GM19025 (cell line): Measurements from ENCODE around the gene NELFE.

ENCODE experiments used
- ATAC-seq: cut with Tn5 transposase; IDR thresholded peaks from one replicate; pipeline ENCODE4 v1.9.1; 2021; ENCODE audit warnings: mild to moderate bottlenecking, low read depth, moderate library complexity; ENCODE audit not compliant: unreplicated experiment

NELFE gene

DNA sequence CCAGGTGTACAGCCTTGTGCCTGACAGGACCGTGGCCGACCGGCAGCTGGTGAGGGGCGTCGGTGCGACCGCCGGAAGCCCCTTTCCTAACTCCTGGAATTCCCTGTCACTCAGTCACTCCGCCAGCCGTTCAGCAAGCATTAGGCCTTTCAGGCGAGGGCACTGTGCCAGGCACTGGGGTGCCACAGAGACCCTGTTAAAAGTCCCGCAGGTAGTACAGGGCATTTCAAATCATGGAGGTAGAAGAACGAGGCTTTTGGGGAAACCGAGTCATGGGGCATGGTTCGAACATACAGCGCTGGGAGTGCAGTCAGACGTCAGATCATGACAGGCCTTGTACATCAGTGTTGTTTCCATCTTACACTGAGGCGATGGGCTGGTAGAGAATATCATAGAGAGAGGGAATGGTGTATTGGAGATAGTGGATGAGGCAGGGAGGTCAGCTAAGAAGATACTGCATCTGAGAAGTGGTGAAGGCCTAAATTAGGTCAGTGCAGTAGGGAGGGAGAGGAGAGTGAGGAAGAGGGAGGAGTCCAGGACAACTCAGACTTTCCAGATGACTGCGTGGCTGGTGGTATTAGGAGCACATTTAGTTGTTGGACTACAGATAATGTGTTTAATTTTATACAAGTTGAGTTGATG is 14.1 kb upstream of the NELFE start:
- no peak for ATAC-seq

- ATAC-seq: peak; percentile 90
These were observed 13.4 kb upstream of the NELFE start, which contains the start of gene DXO for GRCh38 chr6:31971993-31972708. TSS of gene DXO (minus strand) at chr6:31972138. CDS start at chr6:31971675, 463 bp downstream.

GRCh38 chr6:31971279-31971992 is 12.7 kb upstream of the NELFE start:
- ATAC-seq: no peak

- no peak for ATAC-seq
These were observed 12.0 kb upstream of the NELFE start for GRCh38 chr6:31970604-31971271.

DNA sequence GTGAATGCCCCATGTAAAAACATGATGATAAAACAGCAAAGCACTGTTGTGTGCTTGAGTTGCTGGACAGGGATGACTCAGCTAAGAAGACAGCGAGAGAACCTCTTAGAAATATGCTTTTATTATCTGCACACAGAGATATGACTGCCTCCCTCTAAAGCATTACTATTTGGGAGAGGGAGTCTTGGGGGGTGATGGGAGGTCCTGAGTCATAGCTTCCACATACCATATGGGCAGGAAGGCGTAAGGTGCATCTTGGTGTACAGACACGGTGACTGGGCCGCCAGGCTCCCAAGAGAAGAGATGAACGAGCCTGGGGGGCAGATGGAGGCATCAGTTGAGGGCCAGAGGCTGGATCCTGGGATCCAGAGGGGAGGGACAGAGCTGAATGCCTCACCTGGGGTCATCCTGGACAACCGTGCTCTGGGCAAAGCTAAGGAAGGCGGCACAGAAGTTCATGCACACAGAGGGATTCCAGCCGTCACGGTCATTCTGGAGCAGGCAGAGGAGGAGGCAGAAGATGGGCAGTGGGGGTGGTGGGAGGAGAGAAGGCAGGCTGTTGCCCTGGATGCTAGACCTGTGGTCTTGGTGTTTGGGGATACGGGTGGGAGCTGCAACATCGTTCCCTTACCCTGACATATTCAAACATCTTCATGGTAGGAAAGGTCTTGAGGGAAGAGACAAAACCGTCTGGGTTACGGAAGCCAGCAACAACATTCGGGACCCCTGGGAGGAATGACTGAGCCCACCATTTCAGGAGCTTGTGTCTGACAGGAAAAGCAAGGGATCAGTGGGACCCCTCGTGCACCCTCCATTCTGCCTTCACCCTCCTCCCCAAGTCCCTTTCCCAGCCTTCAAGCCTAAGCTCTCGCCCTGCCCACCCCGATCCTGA is 11.2 kb upstream of the NELFE start:
- ATAC-seq: no peak

DNA sequence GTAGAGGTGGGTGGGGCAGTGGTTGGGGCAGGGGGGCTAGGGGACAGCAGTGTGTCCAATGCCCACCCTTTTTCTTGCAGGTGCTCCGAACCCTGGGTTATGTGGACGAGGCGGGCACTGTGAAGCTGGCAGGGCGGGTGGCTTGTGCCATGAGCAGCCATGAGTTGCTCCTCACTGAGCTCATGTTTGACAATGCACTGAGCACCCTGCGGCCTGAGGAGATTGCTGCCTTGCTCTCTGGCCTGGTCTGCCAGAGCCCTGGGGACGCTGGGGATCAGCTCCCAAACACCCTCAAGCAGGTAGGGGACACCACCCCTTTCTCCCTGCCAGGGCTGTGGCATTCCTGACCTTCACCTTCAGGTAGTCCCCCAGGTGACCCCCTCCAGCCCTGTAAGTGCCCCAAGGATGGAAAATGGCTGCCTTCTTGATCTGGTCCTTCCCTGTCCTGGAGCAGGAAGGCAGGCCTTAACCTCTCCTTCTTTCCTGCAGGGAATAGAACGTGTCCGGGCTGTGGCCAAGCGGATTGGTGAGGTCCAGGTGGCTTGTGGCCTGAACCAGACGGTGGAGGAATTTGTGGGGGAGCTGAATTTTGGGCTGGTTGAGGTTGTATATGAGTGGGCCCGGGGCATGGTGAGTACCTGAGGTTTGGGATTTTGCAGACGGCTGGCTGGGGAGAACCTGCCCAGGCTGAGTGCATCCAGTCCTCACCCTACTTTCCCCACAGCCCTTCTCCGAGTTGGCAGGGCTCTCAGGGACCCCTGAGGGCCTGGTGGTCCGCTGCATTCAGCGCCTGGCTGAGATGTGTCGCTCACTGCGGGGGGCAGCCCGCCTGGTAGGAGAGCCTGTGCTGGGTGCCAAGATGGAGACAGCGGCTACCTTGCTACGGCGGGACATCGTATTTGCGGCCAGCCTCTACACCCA is 10.3 kb upstream of the NELFE start:
- no peak for ATAC-seq

DNA sequence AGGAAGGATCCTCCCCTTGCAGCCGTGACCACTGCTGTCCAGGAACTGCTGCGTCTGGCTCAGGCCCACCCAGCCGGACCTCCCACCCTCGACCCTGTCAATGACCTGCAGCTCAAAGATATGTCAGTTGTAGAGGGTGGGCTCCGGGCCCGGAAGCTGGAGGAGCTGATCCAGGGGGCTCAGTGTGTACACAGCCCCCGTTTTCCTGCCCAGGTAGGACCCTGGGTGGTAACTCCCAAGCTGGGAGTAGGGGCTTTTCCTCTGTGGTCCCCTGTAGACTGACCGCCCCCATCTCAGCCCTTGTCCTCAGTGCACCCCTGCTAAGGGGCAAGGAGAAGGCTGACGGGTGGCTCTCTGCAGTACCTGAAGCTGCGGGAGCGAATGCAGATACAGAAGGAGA is 9.6 kb upstream of the NELFE start:
- no peak for ATAC-seq

DNA sequence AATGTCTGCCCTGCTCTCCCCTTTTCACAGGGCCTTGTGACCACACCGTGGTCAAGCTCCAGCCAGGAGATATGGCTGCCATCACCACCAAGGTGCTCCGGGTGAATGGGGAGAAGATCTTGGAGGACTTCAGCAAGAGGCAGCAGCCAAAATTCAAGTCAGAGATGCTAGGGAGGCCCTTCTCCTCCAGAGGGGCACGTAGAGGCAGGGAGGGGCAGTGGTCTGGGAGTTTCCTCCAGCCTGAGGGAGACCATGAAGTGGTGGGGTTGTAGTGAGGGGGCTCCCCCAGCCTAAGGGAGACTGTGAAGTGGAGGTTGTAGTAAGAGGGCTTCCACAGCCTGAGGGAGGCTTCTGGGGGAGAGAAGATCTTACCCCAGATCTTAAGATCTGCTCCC is 9.2 kb upstream of the NELFE start:
- ATAC-seq: no peak

- ATAC-seq: no peak
These were observed 8.5 kb upstream of the NELFE start for GRCh38 chr6:31966997-31967925.

- no peak for ATAC-seq
These were observed 7.7 kb upstream of the NELFE start for GRCh38 chr6:31966506-31966905.

GRCh38 chr6:31965700-31966099 is 6.9 kb upstream of the NELFE start:
- ATAC-seq: no peak

DNA sequence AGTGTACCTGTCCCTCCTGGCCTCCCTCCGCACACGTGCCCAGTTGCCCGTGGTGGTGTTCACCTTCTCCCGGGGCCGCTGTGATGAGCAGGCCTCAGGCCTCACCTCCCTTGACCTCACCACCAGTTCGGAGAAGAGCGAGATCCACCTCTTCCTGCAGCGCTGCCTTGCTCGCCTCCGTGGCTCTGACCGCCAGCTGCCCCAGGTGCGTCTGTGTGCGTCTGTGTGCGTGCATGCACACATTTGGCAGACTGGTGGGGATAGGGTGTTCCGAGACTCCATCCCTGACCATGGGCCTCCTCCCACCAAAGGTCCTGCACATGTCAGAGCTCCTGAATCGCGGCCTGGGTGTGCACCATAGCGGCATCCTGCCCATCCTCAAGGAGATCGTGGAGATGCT is 5.2 kb upstream of the NELFE start:
- ATAC-seq: no peak

GRCh38 chr6:31961616-31962015 is 2.8 kb upstream of the NELFE start:
- no peak for ATAC-seq

- ATAC-seq: no peak
These were observed 395 bp downstream of the NELFE start for GRCh38 chr6:31958412-31958740.

GRCh38 chr6:31956796-31957195 is 2.0 kb downstream of the NELFE start:
- ATAC-seq: no peak

GRCh38 chr6:31954511-31954910 is 4.3 kb downstream of the NELFE start:
- no peak for ATAC-seq

GRCh38 chr6:31952890-31953289 is 5.9 kb downstream of the NELFE start:
- ATAC-seq: no peak

GRCh38 chr6:31952140-31952805 is 6.5 kb downstream of the NELFE start:
- no peak for ATAC-seq
